Activated CD8-positive, alpha-beta T cell treated with anti-CD3 and anti-CD28 coated beads for 36 hours (primary cell): ENCODE data around the gene IRX5. TPM values are rescaled to one million over a fixed set of nuclear protein-coding genes. Genes with fewer than 3 reads are reported as not detected.

Source experiments
- ATAC-seq: fragments of 200-7000 bp; cut with Tn5 transposase; one replicate; pipeline ENCODE4 v1.10.0; 2021; ENCODE audit warnings: mild to moderate bottlenecking, moderate library complexity
- CTCF ChIA-PET: fragments of 350-600 bp; sonication (Branson Sonifier 250); formaldehyde crosslinking; loops from one replicate; lab custom pipeline; 2021; ENCODE audit warnings: antibody characterized with exemption; lab: Charles Lee
- POLR2A ChIA-PET: fragments of 350-600 bp; sonication (Branson Sonifier 250); formaldehyde crosslinking; loops from one replicate; lab custom pipeline; 2021; ENCODE audit warnings: antibody characterized with exemption; lab: Charles Lee
- DNase-seq: peaks from one replicate; pipeline ENCODE4 v3.0.0-alpha.2; 2020
- H3K27ac Mint-ChIP-seq: one replicate; pipeline ENCODE4 v1.8.0; 2021; ENCODE audit warnings: mild to moderate bottlenecking, mixed read lengths
- H3K27me3 Mint-ChIP-seq: one replicate; pipeline ENCODE4 v1.8.0; 2021; ENCODE audit warnings: mixed read lengths
- H3K36me3 Mint-ChIP-seq: one replicate; pipeline ENCODE4 v1.8.0; 2021; ENCODE audit warnings: low read depth, mixed read lengths
- H3K4me1 Mint-ChIP-seq: one replicate; pipeline ENCODE4 v1.8.0; 2021; ENCODE audit warnings: low read depth, mixed read lengths
- H3K4me3 Mint-ChIP-seq: one replicate; pipeline ENCODE4 v1.8.0; 2021; ENCODE audit warnings: mild to moderate bottlenecking, moderate library complexity, mixed read lengths
- H3K9me3 Mint-ChIP-seq: one replicate; pipeline ENCODE4 v1.8.0; 2021; ENCODE audit warnings: mixed read lengths
- CTCF ChIP-seq: fragments of 200-600 bp; IDR thresholded peaks from one replicate; pipeline ENCODE4 v1.8.0; 2022; ENCODE audit warnings: antibody characterized with exemption, mild to moderate bottlenecking
- intact Hi-C: fragments of 100-400 bp; cut with micrococcal nuclease; formaldehyde crosslinking; loops from one replicate; pipeline ENCODE4 v1.10.0; 2022
- total RNA-seq, 2 experiments: library from RNA; stranded (reverse); gene quantifications; one replicate each; pipeline ENCODE4 v1.2.3, GENCODE V29; 2021

IRX5 gene
- total RNA-seq, 2 experiments from 2014 or later: 0.14 to 0.34 TPM

GRCh38 chr16:54911079-54911478 lies 19.6 kb upstream of the IRX5 start:
- TF ChIP-seq CTCF: no peak
- DNase-seq (no peak), ATAC-seq (no peak)
- ChIA-PET POLR2A (no interaction called here), CTCF (no interaction called here)
- intact Hi-C loops: no loop called here
- Mint-ChIP-seq H3K9me3 (no peaks in the 10 kb centered on the region), H3K4me3 (no peak overlapping the region), H3K27ac (no peak overlapping the region), H3K36me3 (no peaks in the 10 kb centered on the region), H3K4me1 (no peaks in the 10 kb centered on the region), H3K27me3 (peaks cover 7% of the 10 kb centered on the region)

- Mint-ChIP-seq H3K4me3 (no peak overlapping the region), H3K9me3 (no peaks in the 10 kb centered on the region), H3K27ac (no peak overlapping the region), H3K27me3 (peaks cover 5% of the 10 kb centered on the region), H3K36me3 (no peaks in the 10 kb centered on the region), H3K4me1 (no peaks in the 10 kb centered on the region)
- no peak for DNase-seq
- no peak for TF ChIP-seq CTCF
- ChIA-PET POLR2A (no interaction called here), CTCF (no interaction called here)
- no peak for ATAC-seq
- intact Hi-C loops: no loop called here
These were observed 17.9 kb upstream of the IRX5 start for GRCh38 chr16:54912720-54913119.

- CTCF ChIA-PET: no interaction called here
- no peak overlapping the region for H3K4me3 Mint-ChIP-seq
- intact Hi-C loops: no loop called here
- no peak for TF ChIP-seq CTCF
- H3K9me3 Mint-ChIP-seq: no peaks in the 10 kb centered on the region
- no peak for DNase-seq
- H3K27me3 Mint-ChIP-seq: peaks cover 22% of the 10 kb centered on the region
- POLR2A ChIA-PET: no interaction called here
- no peaks in the 10 kb centered on the region for H3K36me3 Mint-ChIP-seq
- no peak for ATAC-seq
- no peaks in the 10 kb centered on the region for H3K4me1 Mint-ChIP-seq
- no peak overlapping the region for H3K27ac Mint-ChIP-seq
These were observed 9.3 kb upstream of the IRX5 start for GRCh38 chr16:54921206-54921824.

- ChIA-PET CTCF (no interaction called here), POLR2A (interaction anchor here (0.9 kb wide), 1 partner anchor 12 kb away, joined by 4 read pairs; no protein-coding TSS in a partner anchor)
- no peak for TF ChIP-seq CTCF
- no peak overlapping the region for H3K4me3 Mint-ChIP-seq
- peaks cover 4% of the 10 kb centered on the region for H3K36me3 Mint-ChIP-seq
- ATAC-seq (no peak), DNase-seq (no peak)
- H3K9me3 Mint-ChIP-seq: no peaks in the 10 kb centered on the region
- peaks cover 11% of the 10 kb centered on the region for H3K4me1 Mint-ChIP-seq
- no peak overlapping the region for H3K27ac Mint-ChIP-seq
- peaks cover 36% of the 10 kb centered on the region for H3K27me3 Mint-ChIP-seq
- intact Hi-C loops: no loop called here
These were observed 7.6 kb upstream of the IRX5 start for GRCh38 chr16:54923055-54923473.

- H3K4me1 Mint-ChIP-seq: peaks cover 13% of the 10 kb centered on the region
- H3K4me3 Mint-ChIP-seq: no peak overlapping the region
- DNase-seq (no peak), ATAC-seq (no peak)
- CTCF ChIA-PET: no interaction called here
- no peaks in the 10 kb centered on the region for H3K9me3 Mint-ChIP-seq
- H3K36me3 Mint-ChIP-seq: peaks cover 4% of the 10 kb centered on the region
- no peak overlapping the region for H3K27ac Mint-ChIP-seq
- TF ChIP-seq CTCF: no peak
- peaks cover 33% of the 10 kb centered on the region for H3K27me3 Mint-ChIP-seq
- intact Hi-C loops: no loop called here
- POLR2A ChIA-PET: no interaction called here
These were observed 6.7 kb upstream of the IRX5 start for GRCh38 chr16:54923988-54924387.
